Loucy (cell line): ENCODE measurements around the gene DNM3.

Experiments
- CTCF ChIP-seq: fragments of 200-600 bp; sonication (generic); conservative IDR thresholded peaks from 2 replicates; pipeline ENCODE4 v1.5.1; 2014; ENCODE audit warnings: mild to moderate bottlenecking, antibody characterized with exemption, low read length
- EZH2phosphoT487 ChIP-seq: fragments of 200-600 bp; IDR thresholded peaks from 2 replicates; pipeline ENCODE4 v1.6.1; 2018; ENCODE audit warnings: antibody characterized with exemption, mild to moderate bottlenecking, moderate library complexity, borderline replicate concordance

- TF ChIP-seq CTCF (no peak), EZH2phosphoT487 (no peak)
Observed at GRCh38 chr1:172357753-172358385, 516.6 kb downstream of the DNM3 start.
